ENCODE data around the gene PTGES3L. TPM values are rescaled to one million over a fixed set of nuclear protein-coding genes. Genes with fewer than 3 reads are reported as not detected.
"Not testable (repeated sequence)": the region's sequence is repeated elsewhere in the genome, so short reads cannot be mapped to it uniquely, and the experiment has no call there.

Gene PTGES3L
- total and polyA plus RNA-seq, 2 experiments from 2014 or later, result 2.3 to 2.5 TPM

- TF ChIP-seq, protein P1, sequence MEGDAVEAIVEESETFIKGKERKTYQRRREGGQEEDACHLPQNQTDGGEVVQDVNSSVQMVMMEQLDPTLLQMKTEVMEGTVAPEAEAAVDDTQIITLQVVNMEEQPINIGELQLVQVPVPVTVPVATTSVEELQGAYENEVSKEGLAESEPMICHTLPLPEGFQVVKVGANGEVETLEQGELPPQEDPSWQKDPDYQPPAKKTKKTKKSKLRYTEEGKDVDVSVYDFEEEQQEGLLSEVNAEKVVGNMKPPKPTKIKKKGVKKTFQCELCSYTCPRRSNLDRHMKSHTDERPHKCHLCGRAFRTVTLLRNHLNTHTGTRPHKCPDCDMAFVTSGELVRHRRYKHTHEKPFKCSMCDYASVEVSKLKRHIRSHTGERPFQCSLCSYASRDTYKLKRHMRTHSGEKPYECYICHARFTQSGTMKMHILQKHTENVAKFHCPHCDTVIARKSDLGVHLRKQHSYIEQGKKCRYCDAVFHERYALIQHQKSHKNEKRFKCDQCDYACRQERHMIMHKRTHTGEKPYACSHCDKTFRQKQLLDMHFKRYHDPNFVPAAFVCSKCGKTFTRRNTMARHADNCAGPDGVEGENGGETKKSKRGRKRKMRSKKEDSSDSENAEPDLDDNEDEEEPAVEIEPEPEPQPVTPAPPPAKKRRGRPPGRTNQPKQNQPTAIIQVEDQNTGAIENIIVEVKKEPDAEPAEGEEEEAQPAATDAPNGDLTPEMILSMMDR (conservative IDR thresholded peaks at IDR 0.05; ENCODE audit: low read depth in 2 of 2), result no peak
- no peak for TF ChIP-seq POLR2AphosphoS5 (IDR thresholded peaks at IDR 0.05; ENCODE audit: low read depth)
- no peak for TF ChIP-seq EZH2phosphoT487 (IDR thresholded peaks at IDR 0.05; ENCODE audit: unreplicated experiment)
- TF ChIP-seq ETS1 (IDR thresholded peaks at IDR 0.05), result no peak
- TF ChIP-seq STAT1 (IDR thresholded peaks at IDR 0.05; ENCODE audit: unreplicated experiment), result no peak
- TF ChIP-seq CREB1 (CRISPR knock-in tag; IDR thresholded peaks at IDR 0.05; ENCODE audit: low read depth), result no peak
- no peak for TF ChIP-seq NANOG (IDR thresholded peaks at IDR 0.05; ENCODE audit: borderline replicate concordance)
- no peak for TF ChIP-seq ZNF331 (CRISPR knock-in tag; IDR thresholded peaks at IDR 0.05; ENCODE audit: low read depth)
Measured at GRCh38 chr17:42997390-42997983, 17.6 kb upstream of the PTGES3L start (continued).

GRCh38 chr17:42993913-42994312 lies 14.0 kb upstream of the PTGES3L start:
- not testable (repeated sequence) for H2AFZ ChIP-seq; H3K27ac ChIP-seq (ENCODE audit: low read depth); H3K4me1 Mint-ChIP-seq

DNA sequence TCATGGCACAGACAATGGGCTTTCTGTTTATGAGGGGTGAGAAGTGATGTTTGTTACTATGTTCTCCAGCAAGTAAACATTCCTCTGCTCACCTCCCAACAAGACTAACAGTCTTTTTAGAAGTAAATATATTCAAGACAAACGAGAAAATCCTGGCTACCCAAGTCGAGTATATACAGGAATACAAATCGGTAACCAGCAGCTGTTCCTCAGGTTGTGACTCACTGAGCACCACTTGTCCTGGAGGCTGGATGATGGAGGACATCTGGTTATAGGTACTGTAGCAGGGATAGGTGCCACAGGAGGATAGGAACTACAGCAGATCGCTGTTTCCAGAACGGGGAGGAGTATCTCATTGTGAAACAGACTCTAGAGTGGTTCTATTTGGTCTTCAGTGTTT lies 13.0 kb upstream of the PTGES3L start:
- peaks cover 6% of the 10 kb centered on the region; the same call in 1 of the 2 replicates for H3K4me1 ChIP-seq (ENCODE audit: insufficient read depth)
- no peak overlapping the region for H2AFZ ChIP-seq
- no peak overlapping the region for H3K27ac Mint-ChIP-seq
- H3K79me2 ChIP-seq (replicated peaks; ENCODE audit: insufficient read depth), result no peaks in the 10 kb centered on the region
- H3F3A ChIP-seq (replicated peaks; ENCODE audit: low read depth), result 0 out of 2 replicates have a peak, but pooled peaks cover 10% of the 10 kb centered on the region
- H3K4me3 ChIP-seq, result no peak overlapping the region
- no peak overlapping the region for H3K4me2 ChIP-seq
- no peak overlapping the region for H3K4me3 Mint-ChIP-seq
- H3K36me3 ChIP-seq (ENCODE audit: insufficient read depth), result peaks cover 20% of the 10 kb centered on the region
- H3K27me3 ChIP-seq (ENCODE audit: insufficient read depth), result no peaks in the 10 kb centered on the region
- H3K9me3 Mint-ChIP-seq, result no peaks in the 10 kb centered on the region; the same call in 2 of the 3 replicates
- no peaks in the 10 kb centered on the region for H3K9me2 ChIP-seq (ENCODE audit: insufficient read depth)
- H3K27me3 Mint-ChIP-seq (ENCODE audit: insufficient read depth, low read depth, poor library complexity), result peaks cover under 1% of the 10 kb centered on the region
- H4K20me1 ChIP-seq (replicated peaks; ENCODE audit: insufficient read depth), result no peaks in the 10 kb centered on the region
- peaks cover 57% of the 10 kb centered on the region for H3K36me3 Mint-ChIP-seq (ENCODE audit: low read depth)
- TF ChIP-seq CREB1 (CRISPR knock-in tag; IDR thresholded peaks at IDR 0.05; ENCODE audit: low read depth), result no peak
- TF ChIP-seq STAT1 (IDR thresholded peaks at IDR 0.05; ENCODE audit: unreplicated experiment), result no peak
- no peak for TF ChIP-seq NANOG (IDR thresholded peaks at IDR 0.05; ENCODE audit: borderline replicate concordance)
- TF ChIP-seq EZH2 (IDR thresholded peaks at IDR 0.05; ENCODE audit: low read depth, unreplicated experiment), result no peak
- TF ChIP-seq, protein P2, sequence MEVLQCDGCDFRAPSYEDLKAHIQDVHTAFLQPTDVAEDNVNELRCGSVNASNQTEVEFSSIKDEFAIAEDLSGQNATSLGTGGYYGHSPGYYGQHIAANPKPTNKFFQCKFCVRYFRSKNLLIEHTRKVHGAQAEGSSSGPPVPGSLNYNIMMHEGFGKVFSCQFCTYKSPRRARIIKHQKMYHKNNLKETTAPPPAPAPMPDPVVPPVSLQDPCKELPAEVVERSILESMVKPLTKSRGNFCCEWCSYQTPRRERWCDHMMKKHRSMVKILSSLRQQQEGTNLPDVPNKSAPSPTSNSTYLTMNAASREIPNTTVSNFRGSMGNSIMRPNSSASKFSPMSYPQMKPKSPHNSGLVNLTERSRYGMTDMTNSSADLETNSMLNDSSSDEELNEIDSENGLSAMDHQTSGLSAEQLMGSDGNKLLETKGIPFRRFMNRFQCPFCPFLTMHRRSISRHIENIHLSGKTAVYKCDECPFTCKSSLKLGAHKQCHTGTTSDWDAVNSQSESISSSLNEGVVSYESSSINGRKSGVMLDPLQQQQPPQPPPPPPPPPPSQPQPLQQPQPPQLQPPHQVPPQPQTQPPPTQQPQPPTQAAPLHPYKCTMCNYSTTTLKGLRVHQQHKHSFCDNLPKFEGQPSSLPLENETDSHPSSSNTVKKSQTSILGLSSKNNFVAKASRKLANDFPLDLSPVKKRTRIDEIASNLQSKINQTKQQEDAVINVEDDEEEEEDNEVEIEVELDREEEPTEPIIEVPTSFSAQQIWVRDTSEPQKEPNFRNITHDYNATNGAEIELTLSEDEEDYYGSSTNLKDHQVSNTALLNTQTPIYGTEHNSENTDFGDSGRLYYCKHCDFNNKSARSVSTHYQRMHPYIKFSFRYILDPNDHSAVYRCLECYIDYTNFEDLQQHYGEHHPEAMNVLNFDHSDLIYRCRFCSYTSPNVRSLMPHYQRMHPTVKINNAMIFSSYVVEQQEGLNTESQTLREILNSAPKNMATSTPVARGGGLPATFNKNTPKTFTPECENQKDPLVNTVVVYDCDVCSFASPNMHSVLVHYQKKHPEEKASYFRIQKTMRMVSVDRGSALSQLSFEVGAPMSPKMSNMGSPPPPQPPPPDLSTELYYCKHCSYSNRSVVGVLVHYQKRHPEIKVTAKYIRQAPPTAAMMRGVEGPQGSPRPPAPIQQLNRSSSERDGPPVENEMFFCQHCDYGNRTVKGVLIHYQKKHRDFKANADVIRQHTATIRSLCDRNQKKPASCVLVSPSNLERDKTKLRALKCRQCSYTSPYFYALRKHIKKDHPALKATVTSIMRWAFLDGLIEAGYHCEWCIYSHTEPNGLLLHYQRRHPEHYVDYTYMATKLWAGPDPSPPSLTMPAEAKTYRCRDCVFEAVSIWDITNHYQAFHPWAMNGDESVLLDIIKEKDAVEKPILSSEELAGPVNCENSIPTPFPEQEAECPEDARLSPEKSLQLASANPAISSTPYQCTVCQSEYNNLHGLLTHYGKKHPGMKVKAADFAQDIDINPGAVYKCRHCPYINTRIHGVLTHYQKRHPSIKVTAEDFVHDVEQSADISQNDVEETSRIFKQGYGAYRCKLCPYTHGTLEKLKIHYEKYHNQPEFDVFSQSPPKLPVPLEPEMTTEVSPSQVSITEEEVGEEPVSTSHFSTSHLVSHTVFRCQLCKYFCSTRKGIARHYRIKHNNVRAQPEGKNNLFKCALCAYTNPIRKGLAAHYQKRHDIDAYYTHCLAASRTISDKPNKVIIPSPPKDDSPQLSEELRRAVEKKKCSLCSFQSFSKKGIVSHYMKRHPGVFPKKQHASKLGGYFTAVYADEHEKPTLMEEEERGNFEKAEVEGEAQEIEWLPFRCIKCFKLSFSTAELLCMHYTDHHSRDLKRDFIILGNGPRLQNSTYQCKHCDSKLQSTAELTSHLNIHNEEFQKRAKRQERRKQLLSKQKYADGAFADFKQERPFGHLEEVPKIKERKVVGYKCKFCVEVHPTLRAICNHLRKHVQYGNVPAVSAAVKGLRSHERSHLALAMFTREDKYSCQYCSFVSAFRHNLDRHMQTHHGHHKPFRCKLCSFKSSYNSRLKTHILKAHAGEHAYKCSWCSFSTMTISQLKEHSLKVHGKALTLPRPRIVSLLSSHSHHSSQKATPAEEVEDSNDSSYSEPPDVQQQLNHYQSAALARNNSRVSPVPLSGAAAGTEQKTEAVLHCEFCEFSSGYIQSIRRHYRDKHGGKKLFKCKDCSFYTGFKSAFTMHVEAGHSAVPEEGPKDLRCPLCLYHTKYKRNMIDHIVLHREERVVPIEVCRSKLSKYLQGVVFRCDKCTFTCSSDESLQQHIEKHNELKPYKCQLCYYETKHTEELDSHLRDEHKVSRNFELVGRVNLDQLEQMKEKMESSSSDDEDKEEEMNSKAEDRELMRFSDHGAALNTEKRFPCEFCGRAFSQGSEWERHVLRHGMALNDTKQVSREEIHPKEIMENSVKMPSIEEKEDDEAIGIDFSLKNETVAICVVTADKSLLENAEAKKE (CRISPR knock-in tag; IDR thresholded peaks at IDR 0.05), result no peak
- no peak for TF ChIP-seq ZNF331 (CRISPR knock-in tag; IDR thresholded peaks at IDR 0.05; ENCODE audit: low read depth)
- no peak overlapping the region for H3K27ac ChIP-seq (ENCODE audit: low read depth)
- ATAC-seq (no peak), DNase-seq (ENCODE audit: low spot score) (no peak)
- peaks cover 6% of the 10 kb centered on the region; the same call in 2 of the 3 replicates for H3K4me1 Mint-ChIP-seq

More at GRCh38 chr17:42993913-42994312, 14.0 kb upstream of the PTGES3L start:
- H3K27me3 ChIP-seq (ENCODE audit: insufficient read depth); H3K27me3 Mint-ChIP-seq (ENCODE audit: insufficient read depth, low read depth, poor library complexity); ATAC-seq; H3K4me3 ChIP-seq; H3K79me2 ChIP-seq (replicated peaks; ENCODE audit: insufficient read depth); H3K4me3 Mint-ChIP-seq; DNase-seq (ENCODE audit: low spot score); H3K4me2 ChIP-seq; H3K9me2 ChIP-seq (ENCODE audit: insufficient read depth); H4K20me1 ChIP-seq (replicated peaks; ENCODE audit: insufficient read depth); H3K27ac Mint-ChIP-seq; H3K9me3 Mint-ChIP-seq; H3K4me1 ChIP-seq (ENCODE audit: insufficient read depth): not testable (repeated sequence)
- peaks cover 53% of the 10 kb centered on the region for H3K36me3 Mint-ChIP-seq (ENCODE audit: low read depth)
- Histone ChIP-seq H3K36me3 (ENCODE audit: insufficient read depth) (peaks cover 14% of the 10 kb centered on the region), H3F3A (replicated peaks; ENCODE audit: low read depth) (peaks cover 11% of the 10 kb centered on the region; the same call in 1 of the 2 replicates)
